WTC11 (cell line): Measurements from ENCODE around the gene SNX13. TPM values are rescaled to one million over a fixed set of nuclear protein-coding genes. Genes with fewer than 3 reads are reported as not detected.

Source experiments
- ATAC-seq: fragments of 200-7000 bp; cut with Tn5 transposase; 2 replicates; pipeline ENCODE4 v1.10.0; 2021; ENCODE audit warnings: mild to moderate bottlenecking, moderate library complexity
- CTCF ChIA-PET: fragments of 300-600 bp; sonication (Branson Sonifier 250); formaldehyde crosslinking; loops from one replicate; lab custom pipeline; 2021; ENCODE audit warnings: antibody characterized with exemption; lab: Charles Lee
- POLR2A ChIA-PET: fragments of 350-600 bp; sonication (Branson Sonifier 250); formaldehyde crosslinking; loops from one replicate; lab custom pipeline; 2021; ENCODE audit warnings: antibody characterized with exemption; lab: Charles Lee
- DNase-seq: peaks from one replicate; pipeline ENCODE4 v3.0.0; 2021; ENCODE audit warnings: low spot score
- H3K27ac Mint-ChIP-seq: 2 replicates; pipeline ENCODE4 v1.8.0; 2021; ENCODE audit warnings: mixed read lengths
- H3K27me3 Mint-ChIP-seq: 2 replicates; pipeline ENCODE4 v1.8.0; 2021; ENCODE audit warnings: low read depth, mild to moderate bottlenecking, moderate library complexity, mixed read lengths
- H3K36me3 Mint-ChIP-seq: 2 replicates; pipeline ENCODE4 v1.8.0; 2021; ENCODE audit warnings: mixed read lengths
- H3K4me1 Mint-ChIP-seq: 2 replicates; pipeline ENCODE4 v1.8.0; 2022; ENCODE audit warnings: mixed read lengths
- H3K4me3 Mint-ChIP-seq: 2 replicates; pipeline ENCODE4 v1.8.0; 2021; ENCODE audit warnings: mild to moderate bottlenecking, moderate library complexity, mixed read lengths
- H3K9me3 Mint-ChIP-seq: 2 replicates; pipeline ENCODE4 v1.8.0; 2021; ENCODE audit warnings: mixed read lengths
- ATF2 ChIP-seq: sonication (generic); formaldehyde crosslinking; IDR thresholded peaks from 2 replicates; pipeline ENCODE4 v1.8.1; 2022; ENCODE audit warnings: low read depth, missing genetic modification reagents, borderline replicate concordance
- NR3C1 ChIP-seq: sonication (generic); formaldehyde crosslinking; conservative IDR thresholded peaks from 2 replicates; pipeline ENCODE4 v1.8.1; 2023; ENCODE audit warnings: low read depth, mild to moderate bottlenecking, missing genetic modification reagents
- TEAD4 ChIP-seq: sonication (generic); formaldehyde crosslinking; IDR thresholded peaks from 2 replicates; pipeline ENCODE4 v1.8.0; 2022; ENCODE audit warnings: mild to moderate bottlenecking, missing genetic modification reagents
- USF1 ChIP-seq: sonication (generic); formaldehyde crosslinking; IDR thresholded peaks from 2 replicates; pipeline ENCODE4 v1.8.0; 2022; ENCODE audit warnings: mild to moderate bottlenecking, missing genetic modification reagents
- ZNF232 ChIP-seq: sonication (generic); formaldehyde crosslinking; IDR thresholded peaks from 2 replicates; pipeline ENCODE4 v1.8.0; 2022; ENCODE audit warnings: mild to moderate bottlenecking, missing genetic modification reagents
- ZNF317 ChIP-seq: sonication (generic); formaldehyde crosslinking; IDR thresholded peaks from 2 replicates; pipeline ENCODE4 v1.8.1; 2023; ENCODE audit warnings: low read depth, mild to moderate bottlenecking, moderate library complexity, missing genetic modification reagents, borderline replicate concordance
- ZSCAN18 ChIP-seq: fragments of 250-450 bp; sonication (Bioruptor Pico); IDR thresholded peaks from 2 replicates; pipeline ENCODE4 v2.1.2; 2022; ENCODE audit warnings: mild to moderate bottlenecking, moderate library complexity
- total RNA-seq: library from RNA; stranded (reverse); gene quantifications from 3 replicates; pipeline ENCODE4 v1.2.3, GENCODE V29; 2021
- TF ChIP-seq, protein P1 (sequence below): sonication (generic); formaldehyde crosslinking; IDR thresholded peaks from 2 replicates; pipeline ENCODE4 v1.8.0; 2023; ENCODE audit warnings: missing genetic modification reagents, mild to moderate bottlenecking, borderline replicate concordance
- TF ChIP-seq, protein P2 (sequence below): fragments of 250-450 bp; sonication (Bioruptor Pico); IDR thresholded peaks from 2 replicates; pipeline ENCODE4 v1.9.0; 2021; ENCODE audit warnings: mild to moderate bottlenecking, borderline replicate concordance

Gene SNX13
- total RNA-seq, 1 experiment from 2014 or later, result 27.5 TPM

GRCh38 chr7:17854261-17855047 lies 85.8 kb downstream of the SNX13 start (continued):
- no peak for TF ChIP-seq ZSCAN18
- no peak for TF ChIP-seq USF1 (CRISPR knock-in tag)
- no peak for TF ChIP-seq ATF2 (CRISPR knock-in tag)
- TF ChIP-seq, protein P1, sequence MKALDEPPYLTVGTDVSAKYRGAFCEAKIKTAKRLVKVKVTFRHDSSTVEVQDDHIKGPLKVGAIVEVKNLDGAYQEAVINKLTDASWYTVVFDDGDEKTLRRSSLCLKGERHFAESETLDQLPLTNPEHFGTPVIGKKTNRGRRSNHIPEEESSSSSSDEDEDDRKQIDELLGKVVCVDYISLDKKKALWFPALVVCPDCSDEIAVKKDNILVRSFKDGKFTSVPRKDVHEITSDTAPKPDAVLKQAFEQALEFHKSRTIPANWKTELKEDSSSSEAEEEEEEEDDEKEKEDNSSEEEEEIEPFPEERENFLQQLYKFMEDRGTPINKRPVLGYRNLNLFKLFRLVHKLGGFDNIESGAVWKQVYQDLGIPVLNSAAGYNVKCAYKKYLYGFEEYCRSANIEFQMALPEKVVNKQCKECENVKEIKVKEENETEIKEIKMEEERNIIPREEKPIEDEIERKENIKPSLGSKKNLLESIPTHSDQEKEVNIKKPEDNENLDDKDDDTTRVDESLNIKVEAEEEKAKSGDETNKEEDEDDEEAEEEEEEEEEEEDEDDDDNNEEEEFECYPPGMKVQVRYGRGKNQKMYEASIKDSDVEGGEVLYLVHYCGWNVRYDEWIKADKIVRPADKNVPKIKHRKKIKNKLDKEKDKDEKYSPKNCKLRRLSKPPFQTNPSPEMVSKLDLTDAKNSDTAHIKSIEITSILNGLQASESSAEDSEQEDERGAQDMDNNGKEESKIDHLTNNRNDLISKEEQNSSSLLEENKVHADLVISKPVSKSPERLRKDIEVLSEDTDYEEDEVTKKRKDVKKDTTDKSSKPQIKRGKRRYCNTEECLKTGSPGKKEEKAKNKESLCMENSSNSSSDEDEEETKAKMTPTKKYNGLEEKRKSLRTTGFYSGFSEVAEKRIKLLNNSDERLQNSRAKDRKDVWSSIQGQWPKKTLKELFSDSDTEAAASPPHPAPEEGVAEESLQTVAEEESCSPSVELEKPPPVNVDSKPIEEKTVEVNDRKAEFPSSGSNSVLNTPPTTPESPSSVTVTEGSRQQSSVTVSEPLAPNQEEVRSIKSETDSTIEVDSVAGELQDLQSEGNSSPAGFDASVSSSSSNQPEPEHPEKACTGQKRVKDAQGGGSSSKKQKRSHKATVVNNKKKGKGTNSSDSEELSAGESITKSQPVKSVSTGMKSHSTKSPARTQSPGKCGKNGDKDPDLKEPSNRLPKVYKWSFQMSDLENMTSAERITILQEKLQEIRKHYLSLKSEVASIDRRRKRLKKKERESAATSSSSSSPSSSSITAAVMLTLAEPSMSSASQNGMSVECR (CRISPR knock-in tag), result no peak
- TF ChIP-seq, protein P2, sequence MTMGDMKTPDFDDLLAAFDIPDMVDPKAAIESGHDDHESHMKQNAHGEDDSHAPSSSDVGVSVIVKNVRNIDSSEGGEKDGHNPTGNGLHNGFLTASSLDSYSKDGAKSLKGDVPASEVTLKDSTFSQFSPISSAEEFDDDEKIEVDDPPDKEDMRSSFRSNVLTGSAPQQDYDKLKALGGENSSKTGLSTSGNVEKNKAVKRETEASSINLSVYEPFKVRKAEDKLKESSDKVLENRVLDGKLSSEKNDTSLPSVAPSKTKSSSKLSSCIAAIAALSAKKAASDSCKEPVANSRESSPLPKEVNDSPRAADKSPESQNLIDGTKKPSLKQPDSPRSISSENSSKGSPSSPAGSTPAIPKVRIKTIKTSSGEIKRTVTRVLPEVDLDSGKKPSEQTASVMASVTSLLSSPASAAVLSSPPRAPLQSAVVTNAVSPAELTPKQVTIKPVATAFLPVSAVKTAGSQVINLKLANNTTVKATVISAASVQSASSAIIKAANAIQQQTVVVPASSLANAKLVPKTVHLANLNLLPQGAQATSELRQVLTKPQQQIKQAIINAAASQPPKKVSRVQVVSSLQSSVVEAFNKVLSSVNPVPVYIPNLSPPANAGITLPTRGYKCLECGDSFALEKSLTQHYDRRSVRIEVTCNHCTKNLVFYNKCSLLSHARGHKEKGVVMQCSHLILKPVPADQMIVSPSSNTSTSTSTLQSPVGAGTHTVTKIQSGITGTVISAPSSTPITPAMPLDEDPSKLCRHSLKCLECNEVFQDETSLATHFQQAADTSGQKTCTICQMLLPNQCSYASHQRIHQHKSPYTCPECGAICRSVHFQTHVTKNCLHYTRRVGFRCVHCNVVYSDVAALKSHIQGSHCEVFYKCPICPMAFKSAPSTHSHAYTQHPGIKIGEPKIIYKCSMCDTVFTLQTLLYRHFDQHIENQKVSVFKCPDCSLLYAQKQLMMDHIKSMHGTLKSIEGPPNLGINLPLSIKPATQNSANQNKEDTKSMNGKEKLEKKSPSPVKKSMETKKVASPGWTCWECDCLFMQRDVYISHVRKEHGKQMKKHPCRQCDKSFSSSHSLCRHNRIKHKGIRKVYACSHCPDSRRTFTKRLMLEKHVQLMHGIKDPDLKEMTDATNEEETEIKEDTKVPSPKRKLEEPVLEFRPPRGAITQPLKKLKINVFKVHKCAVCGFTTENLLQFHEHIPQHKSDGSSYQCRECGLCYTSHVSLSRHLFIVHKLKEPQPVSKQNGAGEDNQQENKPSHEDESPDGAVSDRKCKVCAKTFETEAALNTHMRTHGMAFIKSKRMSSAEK, result no peak

GRCh38 chr7:17852361-17852760 lies 87.9 kb downstream of the SNX13 start:
- no peak for TF ChIP-seq NR3C1 (CRISPR knock-in tag)
- TF ChIP-seq ZNF317 (CRISPR knock-in tag), result no peak
- no peak for TF ChIP-seq ZNF232 (CRISPR knock-in tag)
- no peak for TF ChIP-seq TEAD4 (CRISPR knock-in tag)
- ATAC-seq (no peak), DNase-seq (no peak)
- Mint-ChIP-seq H3K9me3 (peaks cover 15% of the 10 kb centered on the region), H3K4me3 (no peak overlapping the region), H3K36me3 (peaks cover 25% of the 10 kb centered on the region), H3K4me1 (no peaks in the 10 kb centered on the region), H3K27ac (no peak overlapping the region), H3K27me3 (no peaks in the 10 kb centered on the region)
- POLR2A ChIA-PET, result no interaction called here
- CTCF ChIA-PET, result no interaction called here
